A549 treated with CORT108297 at 1 μM for 4 hours (cell line): Measurements from ENCODE around the gene GSTO2. TPM values are rescaled to one million over a fixed set of nuclear protein-coding genes. Genes with fewer than 3 reads are reported as not detected.

ENCODE experiments used
- total RNA-seq: library from RNA; stranded (reverse); fragments of 200-300 nt; extraction: Qiagen RNA extraction; gene quantifications from 5 replicates; pipeline ENCODE4 v1.2.3, GENCODE V29; 2022

GSTO2 gene
- 2.1 to 2.3 TPM (median 2.2 TPM) in 5 replicates for total RNA-seq

DNA sequence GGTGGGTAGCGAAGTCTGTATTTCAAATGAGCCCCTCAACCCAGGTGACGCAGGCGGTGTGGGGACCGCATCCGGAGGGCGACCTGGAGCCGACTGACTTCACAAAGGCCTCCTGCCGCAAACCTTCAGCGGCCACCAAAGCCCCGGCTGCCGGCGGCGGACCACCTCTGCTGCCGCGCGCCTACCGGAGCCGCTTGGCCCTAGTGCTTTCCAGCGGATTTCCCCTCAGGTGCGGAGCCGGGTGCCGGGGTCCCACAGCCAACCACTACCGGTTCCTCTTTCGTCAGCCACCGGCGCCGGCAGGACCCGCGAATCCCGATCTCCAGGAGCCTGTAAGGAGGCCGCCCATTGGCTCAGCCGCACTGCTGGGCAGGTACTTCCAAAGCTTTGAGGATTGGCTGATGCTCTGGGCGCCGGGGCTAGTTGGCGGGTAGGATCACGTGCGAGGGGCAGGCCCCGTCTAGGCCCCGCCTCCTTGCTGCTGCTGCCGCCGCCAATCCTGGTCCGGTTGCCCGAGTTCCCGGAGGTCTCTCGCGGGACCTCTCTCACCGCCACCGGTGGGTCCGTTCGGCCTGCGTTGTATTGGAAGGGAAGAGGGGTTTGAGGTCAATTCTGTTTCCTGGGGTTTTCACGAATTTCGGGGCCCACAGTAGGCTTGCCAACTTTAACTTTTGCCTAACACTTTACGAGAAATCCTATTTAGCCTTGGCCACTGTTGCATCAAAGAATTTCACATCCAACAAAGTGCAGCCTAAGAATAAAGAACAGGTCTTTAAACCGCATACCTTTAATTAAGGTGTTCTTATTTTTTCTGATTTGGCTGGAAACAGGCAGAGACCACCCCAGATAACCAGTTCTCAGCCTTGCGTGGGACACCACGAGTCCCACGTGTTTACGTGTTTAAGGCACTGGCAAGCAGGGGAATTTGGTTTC is at the start of gene GSTO2:
Gene GSTO2, plus strand, starts transcription at position 472 of the 933 bp plus-strand sequence. CDS start 5,732 bp downstream, outside the sequence.

DNA sequence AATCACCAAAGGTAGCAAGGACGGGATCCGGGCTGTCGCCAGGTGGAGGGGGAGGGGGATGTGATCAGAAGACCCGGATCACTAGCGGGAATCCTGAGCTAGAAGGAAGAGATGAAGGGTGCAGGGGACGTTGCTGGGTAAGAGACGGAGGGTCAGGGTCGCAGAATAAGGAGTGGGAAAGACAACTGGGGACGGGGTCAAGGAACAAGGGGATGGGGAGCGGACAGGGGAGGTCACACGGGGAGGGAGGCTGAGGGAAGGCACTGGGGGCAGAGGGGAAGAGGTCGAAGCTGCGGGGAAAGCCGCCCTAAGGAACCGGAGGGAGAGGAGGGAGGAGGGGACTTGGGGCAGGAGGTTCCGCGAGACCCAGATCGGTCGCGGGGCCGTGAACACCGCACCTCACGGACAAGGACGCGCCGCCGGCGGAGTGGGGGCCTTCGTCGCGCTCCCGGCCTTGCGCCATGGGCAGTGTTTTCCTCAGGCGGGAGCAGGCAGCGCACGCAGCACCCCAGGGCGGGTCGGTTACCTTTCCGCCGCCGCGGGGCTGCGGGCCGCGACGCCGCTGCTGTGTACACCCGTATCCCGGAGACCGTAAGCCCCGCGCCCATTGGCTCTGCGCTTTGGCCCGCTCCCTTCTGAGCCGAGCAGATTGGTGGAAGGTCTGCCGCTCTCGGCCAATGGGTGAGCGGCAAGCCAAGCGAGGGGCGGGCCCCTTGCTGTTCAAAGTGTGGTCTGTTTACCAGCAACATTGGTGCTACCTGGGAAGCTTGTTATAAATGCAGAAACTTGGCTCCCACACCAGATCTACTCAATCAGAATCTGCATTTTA is 37.0 kb upstream of the GSTO2 start, which contains the start of gene CFAP43:
Gene CFAP43, minus strand, starts transcription at position 581 of the 829 bp plus-strand sequence. Its CDS starts 118 bp downstream, at position 463.

DNA sequence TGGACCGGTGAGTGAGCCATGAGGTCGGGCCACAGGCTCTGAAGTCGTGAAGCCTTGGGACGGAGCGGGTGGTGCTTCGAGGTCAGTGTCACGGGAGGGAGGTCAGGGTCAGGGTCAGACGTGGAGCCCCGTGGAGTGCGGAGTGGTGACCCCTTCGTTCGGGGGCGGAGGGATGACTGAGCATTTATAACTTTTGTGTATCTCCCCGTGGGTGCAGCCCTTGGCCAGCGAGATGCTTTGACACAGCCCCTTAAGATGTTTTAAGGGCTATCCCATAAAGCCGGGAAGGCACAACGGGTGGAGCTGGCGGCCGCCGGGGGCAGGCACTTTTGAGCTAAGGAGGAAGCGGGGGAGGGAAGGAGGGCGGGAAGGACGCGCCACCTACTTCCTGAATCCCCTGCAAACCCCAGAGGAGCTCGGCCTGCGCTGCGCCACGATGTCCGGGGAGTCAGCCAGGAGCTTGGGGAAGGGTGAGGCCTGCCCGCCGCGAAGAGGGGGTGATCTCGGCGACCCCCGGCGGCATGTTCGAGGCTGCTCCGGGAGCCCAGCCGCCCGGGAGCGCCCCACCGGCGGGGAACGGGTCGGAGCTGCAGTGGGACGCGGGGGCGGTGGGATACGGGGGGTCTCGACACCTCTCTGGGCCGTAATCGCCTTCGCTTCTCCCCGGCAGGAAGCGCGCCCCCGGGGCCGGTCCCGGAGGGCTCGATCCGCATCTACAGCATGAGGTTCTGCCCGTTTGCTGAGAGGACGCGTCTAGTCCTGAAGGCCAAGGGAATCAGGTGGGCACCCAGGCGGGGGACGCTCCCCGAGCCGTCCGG is 14.3 kb upstream of the GSTO2 start, which contains the start of gene GSTO1:
Gene GSTO1, plus strand, starts transcription at position 400 of the 818 bp plus-strand sequence. Its CDS starts 37 bp downstream, at position 437.

DNA sequence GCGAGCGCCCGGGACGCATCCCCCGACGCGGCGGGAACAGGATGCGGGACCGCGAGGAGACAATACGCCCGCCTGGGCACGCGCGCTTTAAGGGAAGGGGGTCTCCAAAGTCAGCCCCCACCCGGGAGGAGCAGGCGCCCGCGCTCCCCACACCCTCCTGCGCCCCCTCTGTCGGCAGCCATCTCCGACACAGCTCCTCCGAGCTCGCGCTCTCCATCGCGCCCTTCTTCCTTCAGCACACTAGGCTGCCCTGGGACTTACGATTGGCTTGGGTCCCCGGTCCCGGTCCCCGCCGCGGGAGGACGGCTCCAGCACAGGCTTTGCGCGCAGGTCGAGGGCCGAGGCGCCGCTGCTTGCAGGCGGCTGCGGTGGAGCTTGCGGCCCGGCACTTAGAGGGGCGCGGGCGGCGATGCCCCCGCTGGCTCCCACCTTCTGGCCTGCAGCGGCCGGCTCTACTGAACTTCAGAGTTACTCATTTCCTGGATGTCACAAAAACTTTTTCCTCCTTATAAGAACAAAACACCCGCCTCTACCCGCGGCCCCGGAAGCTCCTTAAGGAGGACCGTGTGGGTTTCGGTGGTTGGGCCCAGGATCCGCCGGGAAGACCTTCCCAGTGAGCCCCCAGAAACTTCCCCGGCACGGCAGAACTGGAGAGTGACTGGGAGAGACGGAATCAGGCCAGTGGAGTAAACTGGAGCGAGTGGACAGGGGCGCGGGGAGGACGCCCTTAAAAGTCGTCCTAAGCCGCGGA is 69.2 kb downstream of the GSTO2 start, which contains the start of gene ITPRIP:
Gene ITPRIP, minus strand, starts transcription at position 481 of the 751 bp plus-strand sequence. CDS start 22,414 bp downstream, outside the sequence.

DNA sequence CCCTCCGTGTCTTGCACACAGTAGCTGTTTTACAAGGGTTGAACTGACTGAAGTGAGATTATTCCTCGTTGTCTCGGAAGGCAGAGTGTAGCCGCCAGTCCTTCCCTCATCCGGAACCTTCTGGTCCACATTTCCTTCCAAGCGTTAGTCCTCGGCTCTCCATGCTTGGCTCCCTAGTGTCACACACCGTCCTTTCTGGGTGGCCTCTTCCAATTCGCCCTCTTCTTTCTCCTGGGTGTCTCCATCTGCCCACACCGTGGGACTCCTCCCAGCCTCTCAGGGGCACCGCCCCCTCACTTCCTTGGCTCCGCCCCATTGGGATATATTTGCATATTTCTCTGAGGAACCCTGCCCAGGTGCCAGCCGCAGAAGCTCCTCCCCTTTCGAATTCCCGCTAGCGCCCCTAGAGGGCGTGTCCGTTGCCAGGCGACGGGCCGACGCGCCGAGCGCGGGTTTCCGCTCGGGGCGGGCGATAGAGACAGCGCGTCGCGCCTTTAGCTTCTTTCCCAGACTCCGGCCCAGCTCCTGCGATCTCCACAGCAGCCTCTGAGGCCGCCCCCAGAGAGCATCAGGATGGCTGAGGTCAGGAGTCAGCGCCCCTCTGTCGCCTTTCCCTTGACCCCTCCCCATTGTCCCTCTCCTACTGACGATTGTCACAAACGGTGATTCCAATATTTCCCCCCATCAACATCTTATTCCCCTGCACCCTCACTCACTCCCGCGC is 84.5 kb downstream of the GSTO2 start, which contains the start of gene CFAP58:
Gene CFAP58, plus strand, starts transcription at position 509 of the 724 bp plus-strand sequence. Its CDS starts 65 bp downstream, at position 574.

Other genes starting within 250 kb of the GSTO2 start
- gene COL17A1, start 183.3 kb upstream of the GSTO2 start, total RNA-seq, result 1.6 to 2.7 TPM (median 2.2 TPM) in 5 replicates
- gene SFR1, start 147.0 kb upstream of the GSTO2 start, total RNA-seq, result 14.5 to 23.5 TPM (median 15.5 TPM) in 5 replicates
- 0.17 to 0.30 TPM (median 0.30 TPM) in 5 replicates for gene CFAP43, start 36.8 kb upstream of the GSTO2 start, total RNA-seq
- 235 to 263 TPM (median 252 TPM) in 5 replicates for gene GSTO1, start 14.3 kb upstream of the GSTO2 start, total RNA-seq
- gene ITPRIP, start 69.3 kb downstream of the GSTO2 start, total RNA-seq, result 57.7 to 80.9 TPM (median 68.8 TPM) in 5 replicates
- 0.07 to 0.16 TPM (median 0.13 TPM) in 5 replicates for gene CFAP58, start 84.6 kb downstream of the GSTO2 start, total RNA-seq